Non-pigmented ciliary epithelial cell (primary cell): ENCODE results near the gene TWIST1.
A peak's percentile ranks its signal among the peaks of the same experiment; 100 is the strongest.

ENCODE experiments used
- DNase-seq: peaks from one replicate; pipeline ENCODE4 v3.0.0-alpha.2; 2010; ENCODE audit warnings: low read depth

TWIST1 gene

DNA sequence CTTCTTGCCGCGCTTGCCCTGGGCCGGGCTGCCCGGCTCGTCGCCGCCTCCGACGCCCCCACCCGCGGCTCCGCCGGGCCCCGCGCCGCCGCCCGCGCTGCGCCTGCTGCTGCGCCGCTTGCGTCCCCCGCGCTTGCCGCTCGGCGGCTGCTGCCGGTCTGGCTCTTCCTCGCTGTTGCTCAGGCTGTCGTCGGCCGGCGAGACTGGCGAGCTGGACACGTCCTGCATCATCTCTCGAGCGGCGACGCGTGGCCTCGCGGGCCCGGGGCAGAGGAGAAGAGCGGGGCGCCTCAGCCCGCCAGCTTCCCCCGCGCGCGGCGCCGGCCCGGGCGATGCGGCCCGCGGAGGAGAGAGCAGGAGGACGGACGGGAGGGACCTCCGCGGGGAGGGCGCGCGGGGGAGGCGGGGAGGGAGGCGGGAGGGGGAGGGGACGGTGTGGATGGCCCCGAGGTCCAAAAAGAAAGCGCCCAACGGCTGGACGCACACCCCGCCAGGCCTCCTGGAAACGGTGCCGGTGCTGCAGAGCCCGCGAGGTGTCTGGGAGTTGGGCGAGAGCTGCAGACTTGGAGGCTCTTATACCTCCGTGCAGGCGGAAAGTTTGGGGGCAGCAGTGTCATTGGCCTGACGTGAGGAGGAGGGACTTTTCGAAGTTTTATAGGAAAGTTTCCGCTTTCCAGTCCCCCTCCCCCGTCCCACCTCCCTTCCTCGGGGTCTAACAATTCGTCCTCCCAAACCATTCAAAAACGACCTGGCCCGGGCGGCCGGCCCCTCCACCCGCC is at the start of gene TWIST1:
TWIST1 (minus strand) TSS at position 546 of the 779 bp plus-strand sequence; CDS start at position 231, 315 bp downstream.
- peak; percentile 78 for DNase-seq

GRCh38 chr7:19161671-19162070 is 44.2 kb upstream of the TWIST1 start:
- DNase-seq = peak; percentile 22

- DNase-seq = no peak
These were observed 29.3 kb upstream of the TWIST1 start for GRCh38 chr7:19146699-19147098.

- no peak for DNase-seq
These were observed 28.1 kb upstream of the TWIST1 start for GRCh38 chr7:19145434-19146115.

- no peak for DNase-seq
These were observed 27.4 kb upstream of the TWIST1 start, which contains the start of gene FERD3L for GRCh38 chr7:19144661-19145433. FERD3L (minus strand) TSS chr7:19145421; CDS start chr7:19145362, 59 bp downstream.

DNA sequence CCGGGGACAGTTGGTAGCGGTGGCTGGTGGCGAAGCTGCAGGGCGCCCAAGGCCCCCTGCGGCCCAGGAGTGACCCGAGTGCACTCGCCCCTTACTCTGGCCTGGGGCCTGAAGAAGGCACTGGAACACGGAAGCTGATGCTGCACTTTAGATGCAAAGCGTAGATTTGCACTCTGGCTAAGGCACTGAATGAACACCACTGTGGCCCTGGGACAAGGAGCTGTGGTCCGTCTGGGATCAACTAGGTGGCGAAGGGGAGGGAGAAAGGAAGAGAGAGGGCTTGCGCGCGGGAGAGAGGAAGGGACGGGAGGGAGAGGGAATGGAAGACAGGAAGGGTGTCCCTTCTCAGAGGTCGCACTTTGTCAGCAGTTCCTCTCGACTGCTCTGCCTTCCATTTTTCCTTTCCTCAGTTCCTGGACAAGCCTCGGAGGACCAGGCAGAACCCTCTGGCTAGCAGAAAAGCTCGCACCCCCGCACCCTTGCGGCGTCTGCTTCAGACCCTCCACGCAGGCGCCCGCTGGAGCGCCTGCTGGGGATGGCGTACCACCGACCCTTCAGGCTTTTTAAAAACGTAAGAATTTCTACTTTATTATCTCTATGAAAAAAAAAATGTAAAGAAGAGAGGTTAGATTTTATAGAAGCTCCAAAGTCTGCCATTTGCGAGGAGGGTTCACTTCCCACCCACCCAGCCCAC is 26.6 kb upstream of the TWIST1 start:
- DNase-seq = no peak

DNA sequence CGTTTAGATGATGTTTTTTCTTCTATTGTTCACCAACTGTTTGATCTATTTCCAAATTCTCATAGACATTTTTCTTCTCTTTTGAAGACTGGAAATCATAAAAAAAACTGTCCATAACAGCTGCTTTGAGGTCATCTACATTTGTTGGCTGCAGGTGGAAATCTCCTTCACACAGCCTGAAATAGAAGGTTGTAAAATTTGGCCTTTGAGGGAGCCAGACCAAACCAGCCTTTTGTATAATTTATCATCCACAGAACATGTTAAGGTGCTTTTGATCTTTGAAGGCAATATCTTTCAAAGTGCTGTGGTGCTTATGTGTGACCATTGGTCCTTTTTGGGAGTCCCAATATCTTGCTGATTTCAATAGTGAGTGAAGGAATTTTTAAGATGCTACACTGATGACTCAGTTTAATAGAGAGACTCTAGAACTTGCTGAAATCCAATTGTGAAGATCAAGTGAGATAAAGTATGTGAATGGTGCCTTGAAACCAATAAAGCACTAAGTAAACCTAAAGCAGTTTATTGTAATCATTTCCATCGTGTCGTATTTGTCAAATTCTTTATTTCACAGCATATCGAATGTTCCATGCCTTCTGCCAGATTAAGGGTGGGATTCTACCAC is 22.4 kb upstream of the TWIST1 start:
- DNase-seq = no peak

- DNase-seq = no peak
These were observed 16.4 kb upstream of the TWIST1 start for GRCh38 chr7:19133886-19134285.

- no peak for DNase-seq
These were observed 16.0 kb upstream of the TWIST1 start for GRCh38 chr7:19133390-19133789.

GRCh38 chr7:19128856-19129255 is 11.4 kb upstream of the TWIST1 start:
- DNase-seq = no peak

- no peak for DNase-seq
These were observed 4.6 kb upstream of the TWIST1 start for GRCh38 chr7:19121977-19122588.

GRCh38 chr7:19119870-19120486 is 2.5 kb upstream of the TWIST1 start:
- DNase-seq = no peak

GRCh38 chr7:19119372-19119771 is 1.9 kb upstream of the TWIST1 start:
- no peak for DNase-seq

DNA sequence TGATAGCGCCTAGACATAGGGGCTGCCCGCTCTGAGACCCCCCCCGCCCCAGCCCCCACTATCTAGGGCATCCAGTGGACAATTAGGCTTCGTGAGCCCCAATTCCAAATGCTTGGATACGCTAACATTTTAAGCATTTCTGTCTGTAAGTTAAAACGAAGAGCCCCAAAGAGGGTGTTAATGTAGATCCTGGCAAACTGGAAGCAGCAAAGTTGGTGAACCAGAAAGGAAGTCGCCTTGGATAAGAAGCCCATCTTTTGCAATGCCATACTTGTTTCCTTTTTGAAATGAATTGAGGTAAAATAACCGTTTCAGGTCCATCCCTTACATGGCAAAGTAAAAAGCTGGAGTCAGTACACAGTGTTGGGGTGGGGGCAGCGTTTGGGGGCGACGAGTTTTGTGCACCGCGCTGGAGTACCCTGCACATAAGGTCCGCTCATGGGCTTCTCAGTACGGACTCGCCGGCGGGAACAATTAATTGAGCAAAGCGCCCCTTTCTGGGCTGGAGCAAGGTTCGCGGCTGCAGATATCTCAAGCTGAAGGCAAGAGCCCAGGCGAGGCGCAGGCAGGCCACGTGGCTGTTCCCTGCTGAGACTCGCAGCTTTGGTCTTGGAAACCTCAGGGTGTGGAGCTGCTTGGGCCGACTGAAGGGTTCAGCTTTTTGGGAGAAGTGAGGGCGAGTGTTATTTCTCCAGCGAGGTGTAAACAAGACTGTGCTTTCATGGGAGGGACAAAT is 1.4 kb upstream of the TWIST1 start:
- DNase-seq = no peak

DNA sequence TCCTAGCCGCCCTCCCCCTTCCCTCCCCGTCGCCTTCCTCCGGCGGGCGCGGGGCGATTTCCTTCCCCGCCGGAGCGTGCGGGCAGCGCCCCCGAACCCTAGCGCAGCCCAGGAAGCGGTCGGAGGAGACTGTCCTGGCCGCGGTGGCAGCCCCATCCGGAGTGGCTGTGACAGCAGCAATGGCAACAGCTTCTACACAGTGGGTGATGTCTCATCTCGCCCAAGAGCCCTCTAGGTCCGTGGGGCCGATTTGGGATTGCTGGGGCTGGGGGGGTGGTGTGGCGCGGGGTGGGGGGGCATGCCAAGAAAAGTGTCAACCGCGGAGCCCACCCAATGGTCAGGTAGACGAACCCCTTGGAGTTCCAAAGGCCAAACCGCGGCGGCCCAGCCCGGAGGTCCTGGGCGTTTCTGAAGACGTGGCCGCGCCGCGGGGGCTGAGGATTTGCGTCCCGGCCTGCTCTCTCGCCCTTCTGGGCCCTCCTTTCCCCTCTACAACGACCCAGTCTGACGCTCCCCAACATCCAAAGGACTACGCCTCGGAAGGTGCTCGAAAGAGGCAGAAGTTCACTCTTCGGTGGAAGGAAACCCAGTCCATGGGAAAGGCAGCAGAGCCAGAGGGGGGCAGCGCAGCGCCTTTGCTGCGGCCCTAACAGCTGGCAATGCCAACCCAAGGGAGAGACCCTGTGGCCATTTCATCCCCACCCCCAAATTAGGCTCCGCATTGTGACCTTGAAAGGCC is 603 bp upstream of the TWIST1 start:
- DNase-seq = no peak

- no peak for DNase-seq
These were observed 1.0 kb downstream of the TWIST1 start for GRCh38 chr7:19116121-19117090.

DNA sequence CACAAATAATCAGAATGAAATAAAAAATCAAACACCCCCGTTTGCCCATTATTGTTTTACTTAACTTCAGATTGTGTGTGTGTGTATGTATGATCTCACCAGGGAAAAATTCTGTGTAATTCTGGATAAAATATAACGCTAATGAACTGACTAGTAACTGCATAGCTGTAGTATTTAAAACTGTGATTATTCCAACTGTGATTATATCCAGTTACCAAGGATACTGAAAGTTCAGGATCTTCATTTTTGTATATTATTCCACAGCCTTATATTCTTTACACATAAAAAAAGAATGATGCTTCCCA is 2.9 kb downstream of the TWIST1 start:
- no peak for DNase-seq

- no peak for DNase-seq
These were observed 3.4 kb downstream of the TWIST1 start for GRCh38 chr7:19113855-19114550.
